ENCODE data around the gene ENAH.
"Not testable (repeated sequence)": the region's sequence is repeated elsewhere in the genome, so short reads cannot be mapped to it uniquely, and the experiment has no call there.

The ENAH gene

GRCh38 chr1:225652729-225653462 lies at the start of gene ENAH:
ENAH (minus strand) TSS chr1:225653123; CDS start chr1:225652690, 433 bp downstream.
- FAIRE-seq, result no peak

- FAIRE-seq, result no peak
Measured at GRCh38 chr1:225700889-225701465, 48.1 kb upstream of the ENAH start.

GRCh38 chr1:225700164-225700821 lies 47.4 kb upstream of the ENAH start:
- FAIRE-seq, result no peak

GRCh38 chr1:225699336-225699735 lies 46.4 kb upstream of the ENAH start:
- FAIRE-seq, result no peak

GRCh38 chr1:225698194-225698593 lies 45.3 kb upstream of the ENAH start:
- not testable (repeated sequence) for FAIRE-seq

- FAIRE-seq, result no peak
Measured at GRCh38 chr1:225697428-225697827, 44.5 kb upstream of the ENAH start.

GRCh38 chr1:225695578-225696337 lies 42.8 kb upstream of the ENAH start:
- no peak for FAIRE-seq

GRCh38 chr1:225694151-225694603 lies 41.3 kb upstream of the ENAH start:
- no peak for FAIRE-seq

GRCh38 chr1:225693697-225694096 lies 40.8 kb upstream of the ENAH start:
- not testable (repeated sequence) for FAIRE-seq

- FAIRE-seq, result no peak
Measured at GRCh38 chr1:225693085-225693696, 40.3 kb upstream of the ENAH start.

- no peak for FAIRE-seq
Measured at GRCh38 chr1:225692517-225692879, 39.6 kb upstream of the ENAH start.

GRCh38 chr1:225691861-225692516 lies 39.1 kb upstream of the ENAH start:
- FAIRE-seq, result no peak

- no peak for FAIRE-seq
Measured at GRCh38 chr1:225691377-225691776, 38.5 kb upstream of the ENAH start.

- FAIRE-seq, result no peak
Measured at GRCh38 chr1:225689882-225690459, 37.0 kb upstream of the ENAH start.

- FAIRE-seq, result no peak
Measured at GRCh38 chr1:225688345-225688744, 35.4 kb upstream of the ENAH start.

- FAIRE-seq, result no peak
Measured at GRCh38 chr1:225685476-225686176, 32.7 kb upstream of the ENAH start.

GRCh38 chr1:225684741-225685140 lies 31.8 kb upstream of the ENAH start:
- FAIRE-seq, result no peak

- no peak for FAIRE-seq
Measured at GRCh38 chr1:225681231-225681630, 28.3 kb upstream of the ENAH start.

- no peak for FAIRE-seq
Measured at GRCh38 chr1:225678545-225678944, 25.6 kb upstream of the ENAH start.

- no peak for FAIRE-seq
Measured at GRCh38 chr1:225677350-225678124, 24.6 kb upstream of the ENAH start.
